GM12873 (cell line): Measurements from ENCODE around the gene ENPEP.

Experiments used
- CTCF ChIP-seq: IDR thresholded peaks from 2 replicates; pipeline ENCODE4 v1.5.1; 2012; ENCODE audit warnings: low read depth, mild to moderate bottlenecking, moderate library complexity, low read length, control low read depth; ENCODE audit not compliant: insufficient read depth; ENCODE audit errors: missing control alignments

The ENPEP gene

GRCh38 chr4:110533940-110534339, 58.0 kb downstream of the ENPEP start:
- no peak for TF ChIP-seq CTCF

- TF ChIP-seq CTCF: no peak
These were observed 64.6 kb downstream of the ENPEP start for GRCh38 chr4:110540581-110540980.

- TF ChIP-seq CTCF: no peak
These were observed 65.1 kb downstream of the ENPEP start for GRCh38 chr4:110540982-110541451.

- TF ChIP-seq CTCF: no peak
These were observed 67.6 kb downstream of the ENPEP start for GRCh38 chr4:110543577-110543976.

- TF ChIP-seq CTCF: no peak
These were observed 68.6 kb downstream of the ENPEP start for GRCh38 chr4:110544594-110544993.

GRCh38 chr4:110550260-110550659, 74.3 kb downstream of the ENPEP start:
- TF ChIP-seq CTCF: no peak

- no peak for TF ChIP-seq CTCF
These were observed 77.2 kb downstream of the ENPEP start for GRCh38 chr4:110553197-110553596.
